Liver (tissue), 3 donors: ENCODE data around the gene GPR42.

Experiments used
- ATF3 ChIP-seq: IDR thresholded peaks from 2 replicates; pipeline ENCODE4 v1.6.1; 2016; ENCODE audit warnings: antibody characterized with exemption
- CTCF ChIP-seq: fragments of 150-350 bp; IDR thresholded peaks from 2 replicates; pipeline ENCODE4 v1.5.1; 2017; ENCODE audit warnings: improper control_type of control experiment, low read depth, low read length; ENCODE audit not compliant: missing input control
- EGR1 ChIP-seq, 2 donors: IDR thresholded peaks; 2 replicates each; pipeline ENCODE4 v1.6.1; 2016 to 2018; ENCODE audit warnings: antibody characterized with exemption in 2 of 2, low read depth in 2 of 2
- FOXA2 ChIP-seq: IDR thresholded peaks from 2 replicates; pipeline ENCODE4 v1.6.1; 2016; ENCODE audit warnings: antibody characterized with exemption
- GABPA ChIP-seq, 2 donors: IDR thresholded peaks in 1 of 2; conservative IDR thresholded peaks in 1 of 2; 2 replicates each; pipeline ENCODE4 v1.6.1; 2016; ENCODE audit warnings: antibody characterized with exemption in 2 of 2, mild to moderate bottlenecking in 1 of 2, moderate library complexity in 1 of 2
- JUND ChIP-seq, 2 donors: IDR thresholded peaks; 2 replicates each; pipeline ENCODE4 v1.6.1; 2016; ENCODE audit warnings: antibody characterized with exemption in 2 of 2
- NR2F2 ChIP-seq: IDR thresholded peaks from 2 replicates; pipeline ENCODE4 v1.6.1; 2016; ENCODE audit warnings: antibody characterized with exemption
- RAD21 ChIP-seq, 2 donors: IDR thresholded peaks; 2 replicates each; pipeline ENCODE4 v1.6.1; 2016; ENCODE audit warnings: antibody characterized with exemption in 2 of 2, mild to moderate bottlenecking in 2 of 2
- RXRA ChIP-seq, 2 donors: IDR thresholded peaks; 2 replicates each; pipeline ENCODE4 v1.6.1; 2017 to 2018; ENCODE audit warnings: antibody characterized with exemption in 2 of 2, mild to moderate bottlenecking in 1 of 2
- SP1 ChIP-seq: IDR thresholded peaks from 2 replicates; pipeline ENCODE4 v1.6.1; 2018; ENCODE audit warnings: antibody characterized with exemption, mild to moderate bottlenecking
- TAF1 ChIP-seq: conservative IDR thresholded peaks from 2 replicates; pipeline ENCODE4 v1.6.1; 2016; ENCODE audit warnings: antibody characterized with exemption, mild to moderate bottlenecking
- ZBTB33 ChIP-seq: IDR thresholded peaks from 2 replicates; pipeline ENCODE4 v1.6.1; 2016; ENCODE audit warnings: antibody characterized with exemption
- TF ChIP-seq, protein P1 (sequence below): IDR thresholded peaks from 2 replicates; pipeline ENCODE4 v1.6.1; 2016; ENCODE audit warnings: antibody characterized with exemption
- donor health status: healthy.
- donor health status: healthy.

DNA sequence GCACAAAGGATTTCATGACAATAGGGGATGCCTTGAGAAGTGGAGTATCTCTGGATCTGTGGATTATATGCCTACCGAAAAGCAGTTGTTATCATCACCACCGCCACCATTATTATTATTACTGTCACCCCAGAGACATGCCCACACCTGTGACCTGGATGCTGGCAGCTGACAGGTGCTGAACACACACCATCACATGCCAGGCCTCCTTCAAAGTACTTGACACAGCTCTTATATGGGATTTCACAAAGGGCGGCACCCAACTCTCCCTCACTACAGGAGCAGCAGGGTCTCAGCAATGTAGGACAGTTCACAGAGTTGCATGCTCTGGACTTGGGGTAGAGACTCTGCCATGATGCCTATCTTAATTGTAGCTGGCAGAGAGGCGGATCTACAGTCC is 5.6 kb upstream of the GPR42 start:
- no peak for TF ChIP-seq FOXA2
- no peak for TF ChIP-seq CTCF
- TF ChIP-seq, protein P1, sequence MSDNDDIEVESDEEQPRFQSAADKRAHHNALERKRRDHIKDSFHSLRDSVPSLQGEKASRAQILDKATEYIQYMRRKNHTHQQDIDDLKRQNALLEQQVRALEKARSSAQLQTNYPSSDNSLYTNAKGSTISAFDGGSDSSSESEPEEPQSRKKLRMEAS, result no peak
- TF ChIP-seq RAD21 (IDR thresholded peaks at IDR 0.05), result no peak
- TF ChIP-seq SP1, result no peak
- TF ChIP-seq JUND (IDR thresholded peaks at IDR 0.05), result no peak
- TF ChIP-seq TAF1, result no peak
- no peak for TF ChIP-seq GABPA (IDR thresholded peaks at IDR 0.05 in 1 of 2, conservative IDR thresholded peaks at IDR 0.05 in 1 of 2)
- TF ChIP-seq RXRA (IDR thresholded peaks at IDR 0.05), result no peak
- no peak for TF ChIP-seq NR2F2
- no peak for TF ChIP-seq ATF3
- TF ChIP-seq EGR1 (IDR thresholded peaks at IDR 0.05; ENCODE audit: low read depth in 2 of 2), result no peak
- no peak for TF ChIP-seq ZBTB33
